ENCODE measurements around the gene SERPING1. TPM values are rescaled to one million over a fixed set of nuclear protein-coding genes. Genes with fewer than 3 reads are reported as not detected.

SERPING1 gene
- polyA plus RNA-seq, 1 experiment, result 15.2 TPM

DNA sequence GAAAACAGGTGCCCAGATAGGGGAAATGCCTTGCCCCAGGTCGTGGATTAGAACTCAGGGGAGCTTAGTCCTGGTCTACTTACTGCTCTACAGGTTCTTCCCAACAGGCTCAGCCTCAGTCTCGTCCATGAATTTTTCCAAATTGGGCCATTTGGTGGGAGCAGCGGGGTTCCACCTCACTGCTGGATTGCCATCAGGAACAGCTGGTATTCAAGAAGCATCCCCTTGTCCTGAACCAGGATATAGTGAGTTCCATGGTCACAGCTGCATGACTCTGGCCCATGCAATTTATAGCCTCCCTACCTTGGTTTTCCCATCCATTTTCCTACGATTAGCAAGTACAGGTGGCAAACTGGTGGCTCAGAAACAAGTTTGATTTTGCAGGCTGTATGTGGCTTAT lies 23.4 kb upstream of the SERPING1 start:
- Histone ChIP-seq H3K9me3 (ENCODE audit: control insufficient read depth, insufficient read depth, low read length) (no peaks in the 10 kb centered on the region), H3K27me3 (ENCODE audit: control insufficient read depth, insufficient read depth, low read length) (peaks cover 9% of the 10 kb centered on the region), H3K4me3 (ENCODE audit: low read depth, low read length) (no peak overlapping the region), H3K27ac (ENCODE audit: low read depth, low read length) (no peak overlapping the region)
- DNase-seq (ENCODE audit: low read depth, low spot score), result no peak
- TF ChIP-seq, protein P1, sequence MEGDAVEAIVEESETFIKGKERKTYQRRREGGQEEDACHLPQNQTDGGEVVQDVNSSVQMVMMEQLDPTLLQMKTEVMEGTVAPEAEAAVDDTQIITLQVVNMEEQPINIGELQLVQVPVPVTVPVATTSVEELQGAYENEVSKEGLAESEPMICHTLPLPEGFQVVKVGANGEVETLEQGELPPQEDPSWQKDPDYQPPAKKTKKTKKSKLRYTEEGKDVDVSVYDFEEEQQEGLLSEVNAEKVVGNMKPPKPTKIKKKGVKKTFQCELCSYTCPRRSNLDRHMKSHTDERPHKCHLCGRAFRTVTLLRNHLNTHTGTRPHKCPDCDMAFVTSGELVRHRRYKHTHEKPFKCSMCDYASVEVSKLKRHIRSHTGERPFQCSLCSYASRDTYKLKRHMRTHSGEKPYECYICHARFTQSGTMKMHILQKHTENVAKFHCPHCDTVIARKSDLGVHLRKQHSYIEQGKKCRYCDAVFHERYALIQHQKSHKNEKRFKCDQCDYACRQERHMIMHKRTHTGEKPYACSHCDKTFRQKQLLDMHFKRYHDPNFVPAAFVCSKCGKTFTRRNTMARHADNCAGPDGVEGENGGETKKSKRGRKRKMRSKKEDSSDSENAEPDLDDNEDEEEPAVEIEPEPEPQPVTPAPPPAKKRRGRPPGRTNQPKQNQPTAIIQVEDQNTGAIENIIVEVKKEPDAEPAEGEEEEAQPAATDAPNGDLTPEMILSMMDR (IDR thresholded peaks at IDR 0.05; ENCODE audit: low read depth, low read length), result no peak
- POLR2A ChIA-PET, result no interaction called here
- CTCF ChIA-PET, result interaction anchor here (7.5 kb wide), 1 partner anchor 68 kb away, joined by 227 read pairs; no protein-coding TSS in a partner anchor

DNA sequence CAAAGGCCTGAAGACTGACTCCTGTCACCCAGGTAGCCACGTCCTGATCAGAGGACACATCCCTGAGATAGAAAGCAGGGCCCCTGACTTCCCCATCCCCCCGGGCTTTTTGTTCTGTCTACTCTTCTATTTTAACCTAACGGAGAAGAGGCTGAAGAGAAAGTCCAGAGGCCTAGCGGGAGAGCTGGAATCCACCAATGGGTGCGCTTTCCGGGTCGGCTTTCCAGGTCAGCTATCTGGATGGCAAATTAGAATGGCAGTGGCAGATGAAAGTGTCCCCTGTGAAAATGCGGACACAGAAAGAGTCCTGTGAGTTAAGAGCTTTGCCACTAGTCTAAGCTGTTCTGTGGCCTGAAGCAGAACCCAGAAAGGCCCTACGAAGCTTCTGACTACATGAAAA lies 13.1 kb upstream of the SERPING1 start:
- H3K9me3 ChIP-seq (ENCODE audit: control insufficient read depth, insufficient read depth, low read length), result no peaks in the 10 kb centered on the region
- no peak overlapping the region for H3K4me3 ChIP-seq (ENCODE audit: low read depth, low read length)
- no peak for DNase-seq (ENCODE audit: low read depth, low spot score)
- ChIA-PET POLR2A (no interaction called here), CTCF (interaction anchor here (1.1 kb wide), 1 partner anchor 16 kb away, joined by 5 read pairs; the partner anchor contains the start of gene UBE2L6)
- no peak overlapping the region for H3K27ac ChIP-seq (ENCODE audit: low read depth, low read length)
- peaks cover 11% of the 10 kb centered on the region for H3K27me3 ChIP-seq (ENCODE audit: control insufficient read depth, insufficient read depth, low read length)
- TF ChIP-seq, protein P1 (IDR thresholded peaks at IDR 0.05; ENCODE audit: low read depth, low read length), result no peak

DNA sequence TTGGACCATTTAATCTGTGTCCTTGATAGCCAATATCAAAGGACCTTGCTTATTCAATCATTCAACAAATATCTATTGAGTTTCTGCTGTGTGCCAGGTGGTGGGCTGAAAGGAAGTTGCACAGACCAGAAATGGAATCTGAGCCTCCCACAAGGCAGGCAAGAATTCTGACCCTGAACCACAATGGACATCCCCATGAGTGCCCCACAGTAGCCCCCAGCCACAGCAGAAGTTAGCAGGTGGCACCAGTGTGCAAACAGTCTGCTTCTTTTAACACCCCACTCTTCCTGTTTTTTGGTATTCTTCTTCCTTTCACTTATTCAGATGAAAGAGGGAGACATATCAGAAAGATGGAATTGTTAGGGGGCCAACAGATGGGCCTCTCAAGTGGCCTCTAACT lies 12.2 kb upstream of the SERPING1 start:
- TF ChIP-seq, protein P1 (IDR thresholded peaks at IDR 0.05; ENCODE audit: low read depth, low read length), result no peak
- Histone ChIP-seq H3K9me3 (ENCODE audit: control insufficient read depth, insufficient read depth, low read length) (no peaks in the 10 kb centered on the region), H3K27ac (ENCODE audit: low read depth, low read length) (no peak overlapping the region), H3K27me3 (ENCODE audit: control insufficient read depth, insufficient read depth, low read length) (peaks cover 13% of the 10 kb centered on the region), H3K4me3 (ENCODE audit: low read depth, low read length) (no peak overlapping the region)
- POLR2A ChIA-PET, result no interaction called here
- CTCF ChIA-PET, result no interaction called here
- DNase-seq (ENCODE audit: low read depth, low spot score), result no peak

DNA sequence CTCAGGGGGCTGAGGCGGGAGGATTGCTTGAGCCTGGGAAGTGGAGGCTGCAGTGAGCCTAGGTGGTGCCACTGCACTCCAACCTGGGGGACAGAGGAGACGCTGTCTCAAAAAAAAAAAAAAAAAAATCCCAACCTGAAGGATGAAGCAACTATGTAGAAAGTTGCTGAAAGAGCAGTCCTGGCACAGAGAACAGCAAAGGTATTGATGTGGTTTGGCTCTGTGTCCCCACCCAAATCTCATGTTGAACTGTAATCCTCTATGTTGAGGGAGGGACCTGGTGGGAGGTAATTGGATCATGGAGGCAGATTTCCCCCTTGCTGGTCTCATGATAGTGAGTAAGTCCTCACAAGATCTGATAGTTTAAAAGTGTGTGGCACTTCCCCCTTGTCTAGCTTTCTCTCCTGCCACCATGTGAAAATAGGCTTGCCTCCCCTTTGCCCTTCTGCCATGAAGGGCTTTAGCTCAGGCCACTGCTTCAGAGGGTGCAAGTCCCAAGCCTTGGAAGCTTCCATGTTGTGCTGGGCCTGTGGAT lies 10.7 kb upstream of the SERPING1 start:
- TF ChIP-seq, protein P1 (IDR thresholded peaks at IDR 0.05; ENCODE audit: low read depth, low read length), result no peak
- no peak overlapping the region for H3K27ac ChIP-seq (ENCODE audit: low read depth, low read length)
- ChIA-PET POLR2A (no interaction called here), CTCF (no interaction called here)
- peaks cover 11% of the 10 kb centered on the region for H3K27me3 ChIP-seq (ENCODE audit: control insufficient read depth, insufficient read depth, low read length)
- no peak overlapping the region for H3K4me3 ChIP-seq (ENCODE audit: low read depth, low read length)
- no peak for DNase-seq (ENCODE audit: low read depth, low spot score)
- no peaks in the 10 kb centered on the region for H3K9me3 ChIP-seq (ENCODE audit: control insufficient read depth, insufficient read depth, low read length)

DNA sequence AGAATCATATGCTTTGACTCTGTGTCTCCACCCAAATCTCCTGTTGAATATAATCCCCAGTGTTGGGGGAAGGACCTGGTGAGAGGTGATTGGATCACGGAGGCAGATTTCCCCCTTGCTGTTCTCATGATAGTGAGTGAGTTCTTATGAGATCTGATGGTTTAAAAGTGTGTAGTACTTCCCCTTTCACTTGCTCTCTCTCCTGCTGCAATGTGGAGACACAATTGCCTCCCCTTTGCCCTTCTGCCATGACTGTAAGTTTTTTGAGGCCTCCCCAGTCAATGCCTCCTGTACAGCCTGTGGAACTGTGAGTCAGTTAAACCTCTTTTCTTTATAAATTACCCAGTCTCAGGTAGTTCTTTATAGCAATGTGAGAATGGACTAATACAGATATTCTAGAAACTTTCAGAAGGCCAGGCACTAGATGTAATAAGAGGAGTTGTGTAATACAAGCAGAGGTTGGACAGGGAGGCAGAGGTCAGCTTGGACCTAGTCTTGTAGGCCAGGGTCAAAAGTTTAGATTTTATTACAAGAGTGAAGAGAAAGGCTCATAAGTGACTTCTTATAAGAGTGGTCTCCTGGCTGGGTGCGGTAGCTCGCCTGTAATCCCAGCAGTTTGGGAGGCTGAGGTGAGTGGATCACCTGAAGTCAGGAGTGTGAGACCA lies 9.3 kb upstream of the SERPING1 start:
- POLR2A ChIA-PET, result no interaction called here
- Histone ChIP-seq H3K9me3 (ENCODE audit: control insufficient read depth, insufficient read depth, low read length) (no peaks in the 10 kb centered on the region), H3K4me3 (ENCODE audit: low read depth, low read length) (no peak overlapping the region), H3K27ac (ENCODE audit: low read depth, low read length) (no peak overlapping the region), H3K27me3 (ENCODE audit: control insufficient read depth, insufficient read depth, low read length) (peaks cover 13% of the 10 kb centered on the region)
- TF ChIP-seq, protein P1 (IDR thresholded peaks at IDR 0.05; ENCODE audit: low read depth, low read length), result no peak
- DNase-seq (ENCODE audit: low read depth, low spot score), result no peak
- CTCF ChIA-PET, result interaction anchor here (0.6 kb wide), 1 partner anchor 16 kb away, joined by 4 read pairs; no protein-coding TSS in a partner anchor

Data from AG04450 (cell line).